ENCODE measurements around the gene SENP3.
A peak's percentile ranks its signal among the peaks of the same experiment; 100 is the strongest.

The SENP3 gene

GRCh38 chr17:7611635-7612293 lies 50.0 kb downstream of the SENP3 start:
- no peak for FAIRE-seq

GRCh38 chr17:7612294-7612640 lies 50.5 kb downstream of the SENP3 start:
- FAIRE-seq, result no peak

GRCh38 chr17:7613769-7614424 lies 52.2 kb downstream of the SENP3 start:
- FAIRE-seq, result no peak

DNA sequence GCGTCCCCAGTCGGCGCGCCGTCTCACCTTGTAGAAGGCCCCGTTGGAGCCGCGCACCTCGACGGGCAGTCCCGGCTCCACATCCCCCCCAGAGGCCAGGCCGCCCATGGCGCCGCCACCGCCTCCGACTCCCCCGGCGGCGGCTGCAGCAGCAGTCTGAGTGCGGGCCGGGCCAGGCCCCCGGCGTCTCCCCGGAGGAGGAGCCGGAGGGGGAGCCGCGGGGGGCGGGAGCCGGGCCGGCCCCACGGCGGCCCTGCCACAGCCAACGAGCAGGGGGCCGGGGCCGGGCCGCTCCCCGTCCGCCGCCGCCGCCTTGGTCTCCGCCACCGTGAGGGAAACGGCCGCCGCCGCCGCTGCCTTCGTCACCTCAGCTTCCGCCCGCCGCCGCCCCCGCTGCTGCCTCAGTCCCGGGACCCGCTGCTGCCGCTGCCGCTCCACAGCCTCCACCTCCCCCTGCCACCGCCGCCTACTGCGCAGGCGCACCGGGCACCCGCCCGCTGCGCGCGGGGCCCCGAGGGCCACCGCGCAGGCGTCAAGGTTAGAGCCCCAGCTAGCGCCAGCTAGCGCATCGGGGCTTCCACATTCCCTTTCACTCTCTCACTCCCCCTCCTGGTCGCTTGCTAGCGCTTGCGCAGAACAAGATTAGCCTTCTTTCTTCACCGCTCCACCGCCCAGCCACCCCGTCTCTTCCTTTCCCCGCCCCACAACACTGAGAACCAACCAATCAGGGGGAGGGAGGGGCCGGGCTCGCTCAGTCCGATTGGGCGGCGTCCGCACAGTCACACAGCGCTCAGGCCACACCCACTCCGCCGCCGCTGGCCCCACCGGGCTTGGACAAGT lies 52.9 kb downstream of the SENP3 start, which contains the start of gene FXR2:
Gene FXR2 (minus strand): TSS at position 473 of the 840 bp plus-strand sequence. CDS start 365 bp downstream, at position 108.
- no peak for FAIRE-seq

DNA sequence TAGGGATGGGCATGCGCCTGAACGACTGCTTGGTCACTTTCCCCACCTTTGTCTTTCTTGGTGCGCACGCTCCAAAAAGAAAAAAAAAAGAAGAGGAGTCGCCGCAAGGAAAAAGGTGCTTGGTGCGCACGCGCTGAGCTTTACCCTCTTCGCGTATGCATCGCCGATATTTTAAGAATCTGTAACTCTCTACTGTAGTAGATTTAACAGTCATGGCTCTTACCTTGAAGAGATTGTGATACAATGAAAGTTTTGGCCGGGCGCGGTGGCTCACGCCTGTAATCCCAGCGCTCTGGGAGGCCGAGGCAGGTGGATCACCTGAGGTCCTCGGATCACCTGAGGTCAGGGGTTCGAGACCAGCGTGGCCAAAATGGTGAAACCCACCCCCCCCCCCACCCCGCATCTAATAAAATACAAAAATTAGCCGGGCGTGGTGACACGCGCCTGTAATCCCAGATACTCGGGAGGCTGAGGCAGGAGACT lies 53.6 kb downstream of the SENP3 start:
- peak; percentile 94 for FAIRE-seq

DNA sequence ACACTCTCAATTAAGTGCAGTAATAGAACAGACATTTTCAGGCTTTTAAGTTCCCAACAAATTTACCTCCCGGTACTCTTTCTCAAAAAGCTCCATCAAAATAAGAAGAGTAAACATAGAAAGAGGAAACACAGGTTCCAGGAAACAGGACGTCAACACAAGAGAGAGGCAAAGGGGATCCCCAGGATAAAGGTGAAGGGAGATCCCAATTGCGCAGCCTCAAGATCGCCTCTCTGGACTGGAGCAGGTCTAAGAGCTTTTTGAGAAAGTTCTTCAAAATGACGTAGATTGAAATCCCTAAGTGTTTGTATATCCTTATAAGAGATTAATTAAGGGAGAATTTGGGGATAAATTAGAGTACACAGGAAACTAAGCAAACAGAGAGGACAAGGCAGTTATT lies 56.9 kb downstream of the SENP3 start:
- no peak for FAIRE-seq

DNA sequence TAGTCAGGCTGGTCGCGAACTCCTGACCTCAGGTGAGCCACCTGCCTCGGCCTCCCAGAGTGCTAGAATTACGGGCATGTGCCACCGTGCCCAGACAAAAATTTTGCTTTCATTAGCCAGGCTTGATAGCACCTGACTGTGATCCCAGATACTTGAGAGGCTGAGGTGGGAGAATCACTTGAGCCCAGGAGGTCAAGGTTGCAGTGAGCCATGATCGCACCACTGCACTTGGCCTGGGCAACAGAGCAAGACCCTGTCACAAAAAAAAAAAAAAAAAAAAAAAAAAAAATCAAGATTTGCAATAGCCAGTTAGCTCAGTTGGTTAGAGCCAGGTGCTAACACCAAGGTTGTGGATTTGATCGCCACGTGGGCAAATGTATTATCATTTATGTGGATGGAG lies 59.1 kb downstream of the SENP3 start:
- FAIRE-seq, result no peak
